Measurements from ENCODE around the gene STT3B. TPM values are rescaled to one million over a fixed set of nuclear protein-coding genes. Genes with fewer than 3 reads are reported as not detected.

The STT3B gene
- total and polyA plus RNA-seq, 8 donors, result 15.1 to 183 (median 49.1) TPM

GRCh38 chr3:31606453-31606852, 73.7 kb downstream of the STT3B start:
- Histone ChIP-seq H3K27me3 (no peaks in the 10 kb centered on the region), H3K9me3 (peaks cover 9 to 23% (median 16%) of the 10 kb centered on the region in 4 donors), H3K4me3 (no peak overlapping the region), H3K27ac (no peak overlapping the region), H3K4me1 (peaks cover 0 to 16% (median 5%) of the 10 kb centered on the region in 4 donors), H3K36me3 (peaks cover 4 to 40% (median 21%) of the 10 kb centered on the region in 4 donors)
- 85 to 100% (median 96%) methylated on average over 4 of the region's 4 CpGs for WGBS, 5 donors
- TF ChIP-seq POLR2A (IDR thresholded peaks at IDR 0.05) (no peak), POLR2AphosphoS5 (IDR thresholded peaks at IDR 0.05) (no peak), EP300 (IDR thresholded peaks at IDR 0.05) (no peak), CTCF (IDR thresholded peaks at IDR 0.05) (no peak)
- no peak for DNase-seq
- intact Hi-C loops (cut with DNase I; ENCODE audit: low total_unique reads), result no loop called here

GRCh38 chr3:31610700-31611275, 78.1 kb downstream of the STT3B start:
- peaks cover 9 to 18% (median 13%) of the 10 kb centered on the region in 4 donors for H3K9me3 ChIP-seq
- peak in 1 of 2 donors; percentile 65 for DNase-seq
- H3K27me3 ChIP-seq, result no peaks in the 10 kb centered on the region
- H3K36me3 ChIP-seq, result peaks cover 4 to 24% (median 11%) of the 10 kb centered on the region in 4 donors
- WGBS, 5 donors, result 89 to 98% (median 93%) methylated on average over 1 of the region's 1 CpG
- peaks cover 0 to 48% (median 24%) of the 10 kb centered on the region in 4 donors for H3K4me1 ChIP-seq
- H3K4me3 ChIP-seq, result no peak overlapping the region
- TF ChIP-seq POLR2A (IDR thresholded peaks at IDR 0.05) (no peak), CTCF (IDR thresholded peaks at IDR 0.05) (peak in 4 of 7 experiments; percentile 23 to 50 (median 46)), POLR2AphosphoS5 (IDR thresholded peaks at IDR 0.05) (no peak), EP300 (IDR thresholded peaks at IDR 0.05) (no peak)
- no peak overlapping the region for H3K27ac ChIP-seq
- intact Hi-C loops (cut with DNase I; ENCODE audit: low total_unique reads), result no loop called here

- no peaks in the 10 kb centered on the region for H3K27me3 ChIP-seq
- intact Hi-C loops (cut with DNase I; ENCODE audit: low total_unique reads), result no loop called here
- H3K4me3 ChIP-seq, result no peak overlapping the region
- TF ChIP-seq CTCF (IDR thresholded peaks at IDR 0.05), result no peak
- no peak for TF ChIP-seq POLR2AphosphoS5 (IDR thresholded peaks at IDR 0.05)
- H3K4me1 ChIP-seq, result peaks cover 0 to 54% (median 24%) of the 10 kb centered on the region in 4 donors
- no peaks in the 10 kb centered on the region for H3K9me3 ChIP-seq
- DNase-seq, result peak in 1 of 2 donors; percentile 20
- H3K27ac ChIP-seq, result peak overlapping the region in 2 of 5 donors; percentile 19 to 40
- peaks cover 0 to 10% (median 2%) of the 10 kb centered on the region in 4 donors for H3K36me3 ChIP-seq
- 23 to 47% (median 35%) methylated on average over 1 of the region's 1 CpG for WGBS, 5 donors
Measured at GRCh38 chr3:31613177-31613576, 80.5 kb downstream of the STT3B start.

GRCh38 chr3:31613654-31614053, 80.9 kb downstream of the STT3B start:
- WGBS, 5 donors, result 24 to 49% (median 33%) methylated on average over 4 of the region's 4 CpGs
- no peaks in the 10 kb centered on the region for H3K27me3 ChIP-seq
- H3K27ac ChIP-seq, result no peak overlapping the region
- H3K4me3 ChIP-seq, result no peak overlapping the region
- intact Hi-C loops (cut with DNase I; ENCODE audit: low total_unique reads), result no loop called here
- H3K4me1 ChIP-seq, result peaks cover 0 to 54% (median 24%) of the 10 kb centered on the region in 4 donors
- peaks cover 0 to 10% (median 4%) of the 10 kb centered on the region in 4 donors for H3K36me3 ChIP-seq
- no peak for TF ChIP-seq POLR2A (IDR thresholded peaks at IDR 0.05)
- TF ChIP-seq POLR2AphosphoS5 (IDR thresholded peaks at IDR 0.05), result no peak
- no peak for TF ChIP-seq CTCF (IDR thresholded peaks at IDR 0.05)
- no peak for TF ChIP-seq EP300 (IDR thresholded peaks at IDR 0.05)
- H3K9me3 ChIP-seq, result no peaks in the 10 kb centered on the region
- peak in 1 of 2 donors; percentile 18 for DNase-seq

Data from stomach (tissue), 9 donors.